Naive thymus-derived CD8-positive, alpha-beta T cell (primary cell): ENCODE measurements around the gene RAVER1. TPM values are rescaled to one million over a fixed set of nuclear protein-coding genes. Genes with fewer than 3 reads are reported as not detected.
A peak's percentile ranks its signal among the peaks of the same experiment; 100 is the strongest.
"Not testable (repeated sequence)": the region's sequence is repeated elsewhere in the genome, so short reads cannot be mapped to it uniquely, and the experiment has no call there.

ENCODE experiments used
- ATAC-seq, 2 donors: fragments of 150-1000 bp; cut with Tn5 transposase in 1 of 2; sonication (Bioruptor Pico), chemical (Tn5 transposase) in 1 of 2; 1 replicate in 1 of 2; 2 replicates in 1 of 2; pipeline ENCODE4 v1.10.0; 2021; ENCODE audit warnings: mild to moderate bottlenecking in 2 of 2, moderate library complexity in 2 of 2
- POLR2A ChIA-PET: fragments of 350-600 bp; sonication (Branson Sonifier 250); formaldehyde crosslinking; loops from one replicate; lab custom pipeline; 2021; ENCODE audit warnings: antibody characterized with exemption; lab: Charles Lee
- DNase-seq, 10 donors: peaks; one replicate each; pipeline versions ENCODE4 v3.0.0 to v3.0.0-alpha.2; 2020 to 2022
- H3K27ac Mint-ChIP-seq, 10 donors: one replicate each; pipeline ENCODE4 v1.8.0; 2020 to 2022; ENCODE audit warnings: mild to moderate bottlenecking in 10 of 10, mixed read lengths in 10 of 10, moderate library complexity in 4 of 10, inconsistent platforms in 1 of 10
- H3K27me3 Mint-ChIP-seq, 5 donors: one replicate each; pipeline ENCODE4 v1.8.0; 2021 to 2022; ENCODE audit warnings: mixed read lengths in 5 of 5
- H3K36me3 Mint-ChIP-seq, 3 donors: one replicate each; pipeline ENCODE4 v1.8.0; 2020 to 2022; ENCODE audit warnings: mixed read lengths in 3 of 3, mild to moderate bottlenecking in 2 of 3, inconsistent platforms in 1 of 3
- H3K4me1 Mint-ChIP-seq, 4 donors: one replicate each; pipeline ENCODE4 v1.8.0; 2021 to 2022; ENCODE audit warnings: mixed read lengths in 4 of 4
- H3K4me3 Mint-ChIP-seq, 10 donors: one replicate each; pipeline ENCODE4 v1.8.0; 2020 to 2022; ENCODE audit warnings: mild to moderate bottlenecking in 10 of 10, mixed read lengths in 10 of 10, moderate library complexity in 6 of 10, inconsistent platforms in 1 of 10
- H3K9me3 Mint-ChIP-seq, 9 donors: one replicate each; pipeline ENCODE4 v1.8.0; 2020 to 2022; ENCODE audit warnings: mixed read lengths in 9 of 9, mild to moderate bottlenecking in 3 of 9, inconsistent platforms in 1 of 9, moderate library complexity in 1 of 9
- polyA plus RNA-seq, 3 donors: library from polyadenylated mRNA; unstranded; fragments of 300-500 nt; fragmentation: Illumina TruSeq; gene quantifications; one replicate each; pipeline ENCODE4 v1.2.3, GENCODE V29; 2021
- total RNA-seq, 8 experiments: library from RNA in 2 of 8; stranded (reverse) in 2 of 8; gene quantifications; one replicate each; pipeline ENCODE4 v1.2.3 and lab custom pipeline; 2021 to 2026

Gene RAVER1, protein sequence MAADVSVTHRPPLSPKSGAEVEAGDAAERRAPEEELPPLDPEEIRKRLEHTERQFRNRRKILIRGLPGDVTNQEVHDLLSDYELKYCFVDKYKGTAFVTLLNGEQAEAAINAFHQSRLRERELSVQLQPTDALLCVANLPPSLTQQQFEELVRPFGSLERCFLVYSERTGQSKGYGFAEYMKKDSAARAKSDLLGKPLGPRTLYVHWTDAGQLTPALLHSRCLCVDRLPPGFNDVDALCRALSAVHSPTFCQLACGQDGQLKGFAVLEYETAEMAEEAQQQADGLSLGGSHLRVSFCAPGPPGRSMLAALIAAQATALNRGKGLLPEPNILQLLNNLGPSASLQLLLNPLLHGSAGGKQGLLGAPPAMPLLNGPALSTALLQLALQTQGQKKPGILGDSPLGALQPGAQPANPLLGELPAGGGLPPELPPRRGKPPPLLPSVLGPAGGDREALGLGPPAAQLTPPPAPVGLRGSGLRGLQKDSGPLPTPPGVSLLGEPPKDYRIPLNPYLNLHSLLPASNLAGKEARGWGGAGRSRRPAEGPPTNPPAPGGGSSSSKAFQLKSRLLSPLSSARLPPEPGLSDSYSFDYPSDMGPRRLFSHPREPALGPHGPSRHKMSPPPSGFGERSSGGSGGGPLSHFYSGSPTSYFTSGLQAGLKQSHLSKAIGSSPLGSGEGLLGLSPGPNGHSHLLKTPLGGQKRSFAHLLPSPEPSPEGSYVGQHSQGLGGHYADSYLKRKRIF
- total RNA-seq (10 to 100 TPM; 52.1 to 55.8 TPM), polyA plus RNA-seq (10 to 100 TPM; 11.2 to 23.6 (median 17.5) TPM), total RNA-seq (lab: John Stamatoyannopoulos, UW) (31.2 to 57.6 (median 41.2) reads per million in 6 experiments)

- ATAC-seq = peak; percentile 93 to 95
- peaks cover 8 to 60% (median 43%) of the 10 kb centered on the region in 4 donors for H3K4me1 Mint-ChIP-seq
Measured at GRCh38 chr19:10332965-10333757, at the start of gene RAVER1. Gene RAVER1 (minus strand): TSS chr19:10333529. CDS start chr19:10333507, 22 bp downstream.

DNA sequence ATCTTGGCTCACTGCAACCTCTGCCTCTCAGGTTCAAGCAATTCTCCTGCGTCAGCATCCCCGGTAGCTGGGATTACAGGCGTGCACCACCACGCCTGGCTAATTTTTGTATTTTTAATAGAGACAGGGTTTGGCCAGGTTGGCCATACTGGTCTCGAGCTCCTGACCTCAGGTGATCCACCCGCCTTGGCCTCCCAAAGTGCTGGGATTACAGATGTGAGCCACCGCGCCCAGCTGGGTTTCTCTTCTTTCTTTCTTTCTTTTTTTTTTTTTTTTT lies 49.8 kb upstream of the RAVER1 start:
- DNase-seq, H3K27ac Mint-ChIP-seq, H3K36me3 Mint-ChIP-seq, H3K4me3 Mint-ChIP-seq, H3K9me3 Mint-ChIP-seq, H3K27me3 Mint-ChIP-seq, ATAC-seq: not testable (repeated sequence)
- H3K4me1 Mint-ChIP-seq = peaks cover 8 to 25% (median 24%) of the 10 kb centered on the region in 4 donors
- POLR2A ChIA-PET = interaction anchor here (0.5 to 1.1 kb wide), 4 partner anchors 13 to 125 kb away, joined by 3 to 6 read pairs (median 3); no protein-coding TSS in a partner anchor

More at GRCh38 chr19:10332965-10333757, at the start of gene RAVER1:
- POLR2A ChIA-PET = interaction anchor here (0.5 to 2.6 kb wide), 18 partner anchors 10 to 627 kb away, joined by 3 to 13 read pairs (median 5); partner anchors contain the start of genes CDC37, ICAM1 and TYK2
- Mint-ChIP-seq H3K9me3 (no peaks in the 10 kb centered on the region), H3K4me3 (peak within 1 kb of the TSS; percentile 93 to 97 (median 96)), H3K27me3 (no peaks in the 10 kb centered on the region), H3K36me3 (peaks cover 0 to 42% (median 7%) of the 10 kb centered on the region in 3 donors), H3K27ac (peak within 1 kb of the TSS; percentile 84 to 97 (median 96))
- DNase-seq = peak; percentile 95 to 99 (median 98)

DNA sequence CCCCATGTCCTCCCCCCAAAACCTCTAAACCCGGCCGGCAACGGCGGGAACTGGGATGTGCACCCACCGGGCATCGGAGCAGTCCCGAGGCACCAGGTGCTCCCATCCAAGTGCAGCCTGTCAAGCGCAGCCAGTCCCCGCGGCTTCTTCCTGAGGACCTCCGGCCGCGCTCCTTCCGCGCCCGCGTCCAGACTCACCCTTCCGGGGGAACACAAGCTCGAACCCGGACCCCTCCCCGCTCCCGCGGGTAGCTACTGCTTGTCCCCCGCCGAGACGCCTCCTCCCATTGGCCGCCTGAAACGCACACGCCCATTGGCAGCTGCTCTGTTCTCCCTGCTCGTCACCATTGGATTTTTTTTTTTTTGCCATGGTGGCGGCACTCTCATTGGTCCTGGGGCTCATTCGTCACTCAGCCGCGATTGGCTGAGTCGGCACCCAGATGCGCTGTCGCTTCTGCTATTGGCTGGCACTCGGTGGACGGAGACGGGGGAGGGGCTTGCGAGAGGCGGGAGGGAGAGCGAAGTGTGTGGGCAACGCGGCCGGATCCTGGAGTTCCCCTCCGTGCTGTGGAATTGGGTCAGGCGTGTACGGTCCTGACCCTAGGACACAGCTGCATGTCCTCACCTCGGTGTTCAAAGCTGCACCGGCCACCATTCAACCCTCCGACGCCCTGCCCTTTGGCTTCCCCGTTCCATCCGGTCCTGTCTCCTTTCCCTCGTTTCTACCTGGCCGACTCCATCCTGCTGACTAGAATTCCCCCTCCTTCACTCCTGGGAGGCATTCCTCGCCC lies 47.2 kb upstream of the RAVER1 start, which contains the start of gene TYK2:
TYK2 (minus strand) TSS at position 260 of the 790 bp plus-strand sequence. CDS start 2,166 bp downstream, outside the sequence.
- Mint-ChIP-seq H3K27me3 (no peaks in the 10 kb centered on the region), H3K4me1 (peaks cover 8 to 29% (median 26%) of the 10 kb centered on the region in 4 donors)

GRCh38 chr19:10379880-10380312 lies 46.6 kb upstream of the RAVER1 start:
- no peak for DNase-seq
- Mint-ChIP-seq H3K9me3 (no peaks in the 10 kb centered on the region), H3K4me3 (peak overlapping the region; percentile 88 to 97 (median 94)), H3K27me3 (no peaks in the 10 kb centered on the region), H3K4me1 (peaks cover 9 to 32% (median 28%) of the 10 kb centered on the region in 4 donors), H3K27ac (peak overlapping the region; percentile 85 to 98 (median 93)), H3K36me3 (peaks cover 0 to 29% (median 7%) of the 10 kb centered on the region in 3 donors)
- POLR2A ChIA-PET = interaction anchor here (0.7 to 2.3 kb wide), 13 partner anchors 21 to 449 kb away, joined by 3 to 13 read pairs (median 4); partner anchors contain the start of genes ICAM1 and RAVER1
- peak in 1 of 2 donors; percentile 0 for ATAC-seq

More for the DNA sequence above, 47.2 kb upstream of the RAVER1 start, which contains the start of gene TYK2:
- H3K27ac Mint-ChIP-seq = peak within 1 kb of the TSS; percentile 85 to 98 (median 93)
- DNase-seq (peak; percentile 86 to 98 (median 96)), ATAC-seq (peak; percentile 97 to 99)
- POLR2A ChIA-PET = interaction anchor here (0.5 to 2.3 kb wide), 17 partner anchors 10 to 1872 kb away, joined by 3 to 13 read pairs (median 4); partner anchors contain the start of genes ICAM1, ICAM4 and RAVER1
- no peaks in the 10 kb centered on the region for H3K9me3 Mint-ChIP-seq
- H3K36me3 Mint-ChIP-seq = peaks cover 0 to 23% (median 5%) of the 10 kb centered on the region in 3 donors
- H3K4me3 Mint-ChIP-seq = peak within 1 kb of the TSS; percentile 88 to 97 (median 94)

- H3K27ac Mint-ChIP-seq = no peak overlapping the region
Measured at GRCh38 chr19:10378124-10378523, 44.8 kb upstream of the RAVER1 start.

DNA sequence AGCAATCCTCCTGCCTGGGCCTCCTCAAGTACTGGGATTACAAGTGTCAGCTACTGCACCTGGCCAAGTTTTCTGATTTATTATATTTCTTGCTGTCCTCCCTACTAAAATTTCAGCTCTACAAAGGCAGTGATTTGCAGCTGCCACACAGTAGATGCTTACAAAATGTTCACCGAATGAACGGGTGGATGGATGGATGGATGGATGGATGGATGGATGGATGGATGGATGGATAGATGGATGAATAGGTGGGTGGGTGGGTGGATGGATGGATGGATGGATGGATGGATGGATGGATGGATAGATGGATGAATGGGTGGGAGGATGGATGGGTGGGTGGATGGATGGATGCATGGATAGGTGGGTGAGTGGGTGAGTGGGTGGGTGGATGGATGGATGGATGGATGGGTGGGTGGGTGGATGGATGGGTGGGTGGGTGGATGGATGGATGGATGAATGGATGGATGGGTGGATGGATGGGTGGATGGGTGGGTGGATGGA lies 43.9 kb upstream of the RAVER1 start:
- POLR2A ChIA-PET = interaction anchor here (0.6 kb wide), 1 partner anchor 70 kb away, joined by 4 read pairs; no protein-coding TSS in a partner anchor
- not testable (repeated sequence) for DNase-seq, H3K27me3 Mint-ChIP-seq, ATAC-seq, H3K27ac Mint-ChIP-seq, H3K9me3 Mint-ChIP-seq
- Mint-ChIP-seq H3K4me1 (peaks cover 9 to 37% (median 31%) of the 10 kb centered on the region in 4 donors), H3K36me3 (peaks cover 0 to 47% (median 9%) of the 10 kb centered on the region in 3 donors), H3K4me3 (peak overlapping the region in 2 of 10 donors; percentile 33 to 56)

More at GRCh38 chr19:10378124-10378523, 44.8 kb upstream of the RAVER1 start:
- H3K36me3 Mint-ChIP-seq = peaks cover 0 to 38% (median 9%) of the 10 kb centered on the region in 3 donors
- POLR2A ChIA-PET = interaction anchor here (0.6 to 1.4 kb wide), 3 partner anchors 22 to 47 kb away, joined by 4 to 6 read pairs (median 4); no protein-coding TSS in a partner anchor
- H3K4me1 Mint-ChIP-seq = peaks cover 9 to 36% (median 30%) of the 10 kb centered on the region in 4 donors
- no peaks in the 10 kb centered on the region for H3K9me3 Mint-ChIP-seq
- ATAC-seq = no peak
- DNase-seq = no peak
- H3K4me3 Mint-ChIP-seq = peak overlapping the region in 1 of 10 donors; percentile 32
- H3K27me3 Mint-ChIP-seq = no peaks in the 10 kb centered on the region

GRCh38 chr19:10374931-10375330 lies 41.6 kb upstream of the RAVER1 start:
- POLR2A ChIA-PET = interaction anchor here (0.7 kb wide), 2 partner anchors 43 to 178 kb away, joined by 3 to 4 read pairs; no protein-coding TSS in a partner anchor
- peaks cover 5 to 26% (median 17%) of the 10 kb centered on the region in 4 donors for H3K4me1 Mint-ChIP-seq

GRCh38 chr19:10372690-10373089 lies 39.4 kb upstream of the RAVER1 start:
- H3K36me3 Mint-ChIP-seq = peaks cover 0 to 76% (median 13%) of the 10 kb centered on the region in 3 donors
- ATAC-seq (no peak), DNase-seq (no peak)
- no peaks in the 10 kb centered on the region for H3K27me3 Mint-ChIP-seq
- POLR2A ChIA-PET = no interaction called here
- H3K9me3 Mint-ChIP-seq = no peaks in the 10 kb centered on the region
- H3K4me3 Mint-ChIP-seq = no peak overlapping the region
- peaks cover 6 to 24% (median 9%) of the 10 kb centered on the region in 4 donors for H3K4me1 Mint-ChIP-seq
- H3K27ac Mint-ChIP-seq = no peak overlapping the region

More at GRCh38 chr19:10374931-10375330, 41.6 kb upstream of the RAVER1 start:
- H3K9me3 Mint-ChIP-seq = no peaks in the 10 kb centered on the region
- H3K36me3 Mint-ChIP-seq = peaks cover 0 to 62% (median 9%) of the 10 kb centered on the region in 3 donors
- ATAC-seq = no peak
- no peaks in the 10 kb centered on the region for H3K27me3 Mint-ChIP-seq
- H3K27ac Mint-ChIP-seq = no peak overlapping the region
- no peak overlapping the region for H3K4me3 Mint-ChIP-seq
- DNase-seq = no peak

GRCh38 chr19:10368101-10368803 lies 34.9 kb upstream of the RAVER1 start:
- no peak for DNase-seq
- POLR2A ChIA-PET = interaction anchor here (0.7 kb wide), 1 partner anchor 381 kb away, joined by 3 read pairs; no protein-coding TSS in a partner anchor
- no peaks in the 10 kb centered on the region for H3K27me3 Mint-ChIP-seq
- H3K36me3 Mint-ChIP-seq = peaks cover 0 to 82% (median 11%) of the 10 kb centered on the region in 3 donors
- no peak for ATAC-seq
- H3K9me3 Mint-ChIP-seq = no peaks in the 10 kb centered on the region
- peaks cover 1 to 10% (median 7%) of the 10 kb centered on the region in 4 donors for H3K4me1 Mint-ChIP-seq
- no peak overlapping the region for H3K4me3 Mint-ChIP-seq
- peak overlapping the region in 2 of 10 donors; percentile 24 to 59 for H3K27ac Mint-ChIP-seq
